ENCODE results near the gene CORO2A. TPM values are rescaled to one million over a fixed set of nuclear protein-coding genes. Genes with fewer than 3 reads are reported as not detected.

The CORO2A gene
- total and polyA plus RNA-seq, 2 of the 13 experiments (the other 11 are each of a cell fraction or from before 2014, with no cell fraction given): 14.4 to 15.3 TPM

- TF ChIP-seq GRHL1 (CRISPR knock-in tag; conservative IDR thresholded peaks at IDR 0.05): no peak
- TF ChIP-seq ZSCAN31 (CRISPR knock-in tag; IDR thresholded peaks at IDR 0.05; ENCODE audit: low read depth): no peak
- TF ChIP-seq ASH2L (IDR thresholded peaks at IDR 0.05; ENCODE audit: insufficient read length, low read depth, low read length): peak; percentile 51
- TF ChIP-seq MBD4 (IDR thresholded peaks at IDR 0.05; ENCODE audit: borderline replicate concordance, low read length): no peak
- no peak for TF ChIP-seq GATAD1 (CRISPR knock-in tag; IDR thresholded peaks at IDR 0.05)
- TF ChIP-seq ZNF225 (CRISPR knock-in tag; IDR thresholded peaks at IDR 0.05): no peak
- TF ChIP-seq SNAPC4 (CRISPR knock-in tag; IDR thresholded peaks at IDR 0.05): no peak
- peak; percentile 38; the same call in 1 of the 2 replicates for TF ChIP-seq ZBTB7B (CRISPR knock-in tag; IDR thresholded peaks at IDR 0.05)
- no peak for TF ChIP-seq TRIM22 (IDR thresholded peaks at IDR 0.05)
- no peak for TF ChIP-seq ZNF589 (CRISPR knock-in tag; conservative IDR thresholded peaks at IDR 0.05)
- no peak for TF ChIP-seq TERF1 (CRISPR knock-in tag; IDR thresholded peaks at IDR 0.05)
- TF ChIP-seq RXRB (CRISPR knock-in tag; IDR thresholded peaks at IDR 0.05; ENCODE audit: borderline replicate concordance): peak; percentile 27
- no peak for TF ChIP-seq CREBL2 (CRISPR knock-in tag; IDR thresholded peaks at IDR 0.05; ENCODE audit: borderline replicate concordance)
- no peak for TF ChIP-seq ATM (IDR thresholded peaks at IDR 0.05; ENCODE audit: borderline replicate concordance)
- TF ChIP-seq PREB (CRISPR knock-in tag; IDR thresholded peaks at IDR 0.05): no peak
- no peak for TF ChIP-seq ATAD3A (CRISPR knock-in tag; IDR thresholded peaks at IDR 0.05)
- no peak for TF ChIP-seq ZNF207 (IDR thresholded peaks at IDR 0.05; ENCODE audit: borderline replicate concordance)
These were observed 36.1 kb upstream of the CORO2A start (continued) for GRCh38 chr9:98228392-98229089.

Data from HepG2 (cell line).